Testis (tissue), 5 donors: ENCODE measurements around the gene SEMA6D. TPM values are rescaled to one million over a fixed set of nuclear protein-coding genes. Genes with fewer than 3 reads are reported as not detected.

Experiments
- DNase-seq: peaks from one replicate; pipeline ENCODE4 v3.0.0-alpha.2; 2019
- H3K27ac ChIP-seq, 2 donors: fragments of 200-600 bp; sonication (generic); one replicate each; pipeline ENCODE4 v1.5.1; 2019
- H3K27me3 ChIP-seq: fragments of 200-600 bp; sonication (generic); one replicate; pipeline ENCODE4 v1.5.1; 2019
- H3K36me3 ChIP-seq: fragments of 200-600 bp; sonication (generic); one replicate; pipeline ENCODE4 v1.5.1; 2017; ENCODE audit warnings: low read depth; ENCODE audit errors: missing control alignments
- H3K4me1 ChIP-seq: fragments of 200-600 bp; sonication (generic); one replicate; pipeline ENCODE4 v1.5.1; 2019
- H3K4me3 ChIP-seq, 2 donors: fragments of 200-600 bp; sonication (generic); one replicate each; pipeline ENCODE4 v1.5.1; 2017 to 2019
- H3K9me3 ChIP-seq: fragments of 200-600 bp; sonication (generic); one replicate; pipeline ENCODE4 v1.5.1; 2017
- POLR2A ChIP-seq: fragments of 450-650 bp; IDR thresholded peaks from one replicate; pipeline ENCODE4 v1.6.1; 2017; ENCODE audit warnings: antibody characterized with exemption, mild to moderate bottlenecking, moderate library complexity
- WGBS, 2 donors: methylation state at CpG; one replicate each; pipeline ENCODE4 v1.1.5; 2018; 5-methylcytosine and 5-hydroxymethylcytosine counted together
- intact Hi-C: fragments of 100-400 bp; cut with DNase I; formaldehyde crosslinking; loops from one replicate; pipeline ENCODE4 v1.15.1; 2023; ENCODE audit warnings: low total_unique reads
- long read RNA-seq, 2 donors: transcript quantifications; one replicate each; lab custom pipeline, GENCODE V29; 2026
- polyA plus RNA-seq: library from polyadenylated mRNA; stranded (reverse); fragments of 350-450 nt; fragmentation: Illumina TruSeq; extraction: RNeasy Lipid Tissue Mini Kit (QIAGEN cat#74804); gene quantifications from one replicate; pipeline ENCODE4 v1.2.3, GENCODE V29; 2014; ENCODE audit warnings: low read depth, low replicate concordance; ENCODE audit not compliant: insufficient read depth
- total RNA-seq, 2 donors: library from RNA; depleted of rRNA; stranded (reverse); fragments of >200 nt; gene quantifications; one replicate each; pipeline ENCODE4 v1.2.3, GENCODE V29; 2016
- TF ChIP-seq, protein P1 (sequence below), 3 experiments: fragments of 450-650 bp in 2 of 3; fragments of 200-600 bp in 1 of 3; sonication (generic) in 1 of 3; IDR thresholded peaks; one replicate each; pipeline ENCODE4 v1.5.1; 2016 to 2019; ENCODE audit warnings: antibody characterized with exemption in 3 of 3, mild to moderate bottlenecking in 2 of 3, moderate library complexity in 1 of 3

SEMA6D gene
- total RNA-seq (1 to 10 TPM; 4.3 to 5.6 TPM), polyA plus RNA-seq (4.0 TPM)
- long read RNA-seq, donor 1, partial matches to known transcripts = 0 of 1 reads
- long read RNA-seq, donor 1, other reads (novel, unspliced or antisense) = 0 of 1 reads
- long read RNA-seq, donor 2 = 0 reads

DNA sequence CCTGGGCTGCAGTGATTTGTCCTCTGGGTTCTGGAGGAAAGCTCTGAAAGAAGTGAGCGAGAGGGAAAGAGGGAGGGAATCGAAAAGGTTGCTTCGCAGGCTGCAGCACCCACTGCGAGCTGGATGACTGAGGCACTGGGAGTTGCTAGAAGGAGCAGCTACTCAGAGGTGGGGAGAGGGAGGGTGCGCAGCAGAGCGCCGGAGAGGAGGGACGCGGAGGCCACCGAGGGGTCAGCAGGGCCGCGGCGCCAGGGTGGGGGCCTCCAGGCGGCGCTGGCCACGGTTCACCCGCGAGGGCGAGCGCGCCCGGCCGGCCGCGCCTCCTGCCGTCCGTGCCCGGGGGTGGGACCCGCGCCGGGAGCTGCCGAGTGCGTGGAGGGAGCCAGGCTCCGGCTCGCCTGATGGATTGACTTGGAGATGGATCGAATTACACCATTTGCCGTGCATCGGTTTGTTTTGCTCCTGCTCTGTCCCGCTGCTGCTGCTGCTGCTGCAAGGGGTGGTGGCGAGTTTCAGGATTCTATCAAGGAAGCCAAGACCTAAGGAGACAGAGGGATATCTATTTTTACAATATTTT, at the start of gene SEMA6D:
TSS of gene SEMA6D (plus strand) at position 470 of the 577 bp plus-strand sequence. CDS start 42,294 bp downstream, outside the sequence.
- peak; percentile 75 for DNase-seq
- H3K27me3 ChIP-seq = no peaks in the 10 kb centered on the region
- H3K9me3 ChIP-seq = no peaks in the 10 kb centered on the region
- no peaks in the 10 kb centered on the region for H3K4me1 ChIP-seq
- intact Hi-C loops = no loop called here
- TF ChIP-seq POLR2A = no peak
- TF ChIP-seq, protein P1, sequence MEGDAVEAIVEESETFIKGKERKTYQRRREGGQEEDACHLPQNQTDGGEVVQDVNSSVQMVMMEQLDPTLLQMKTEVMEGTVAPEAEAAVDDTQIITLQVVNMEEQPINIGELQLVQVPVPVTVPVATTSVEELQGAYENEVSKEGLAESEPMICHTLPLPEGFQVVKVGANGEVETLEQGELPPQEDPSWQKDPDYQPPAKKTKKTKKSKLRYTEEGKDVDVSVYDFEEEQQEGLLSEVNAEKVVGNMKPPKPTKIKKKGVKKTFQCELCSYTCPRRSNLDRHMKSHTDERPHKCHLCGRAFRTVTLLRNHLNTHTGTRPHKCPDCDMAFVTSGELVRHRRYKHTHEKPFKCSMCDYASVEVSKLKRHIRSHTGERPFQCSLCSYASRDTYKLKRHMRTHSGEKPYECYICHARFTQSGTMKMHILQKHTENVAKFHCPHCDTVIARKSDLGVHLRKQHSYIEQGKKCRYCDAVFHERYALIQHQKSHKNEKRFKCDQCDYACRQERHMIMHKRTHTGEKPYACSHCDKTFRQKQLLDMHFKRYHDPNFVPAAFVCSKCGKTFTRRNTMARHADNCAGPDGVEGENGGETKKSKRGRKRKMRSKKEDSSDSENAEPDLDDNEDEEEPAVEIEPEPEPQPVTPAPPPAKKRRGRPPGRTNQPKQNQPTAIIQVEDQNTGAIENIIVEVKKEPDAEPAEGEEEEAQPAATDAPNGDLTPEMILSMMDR (IDR thresholded peaks at IDR 0.05) = peak in 2 of 3 experiments; percentile 27 to 34
- H3K4me3 ChIP-seq = peak within 1 kb of the TSS; percentile 58 to 73
- WGBS, 2 donors = 0 to 1% methylated on average over 24 to 40 of the region's 40 CpGs
- H3K27ac ChIP-seq = peak within 1 kb of the TSS; percentile 67 to 80
- H3K36me3 ChIP-seq = no peaks in the 10 kb centered on the region

GRCh38 chr15:47669221-47669620, 48.1 kb upstream of the SEMA6D start:
- Histone ChIP-seq H3K27ac (no peak overlapping the region), H3K27me3 (no peaks in the 10 kb centered on the region), H3K36me3 (no peaks in the 10 kb centered on the region), H3K4me1 (no peaks in the 10 kb centered on the region), H3K9me3 (no peaks in the 10 kb centered on the region), H3K4me3 (no peak overlapping the region)
- TF ChIP-seq, protein P1 (IDR thresholded peaks at IDR 0.05) = no peak
- TF ChIP-seq POLR2A = no peak
- no peak for DNase-seq
- 95 to 96% methylated on average over 2 of the region's 2 CpGs for WGBS, 2 donors
- intact Hi-C loops = no loop called here

DNA sequence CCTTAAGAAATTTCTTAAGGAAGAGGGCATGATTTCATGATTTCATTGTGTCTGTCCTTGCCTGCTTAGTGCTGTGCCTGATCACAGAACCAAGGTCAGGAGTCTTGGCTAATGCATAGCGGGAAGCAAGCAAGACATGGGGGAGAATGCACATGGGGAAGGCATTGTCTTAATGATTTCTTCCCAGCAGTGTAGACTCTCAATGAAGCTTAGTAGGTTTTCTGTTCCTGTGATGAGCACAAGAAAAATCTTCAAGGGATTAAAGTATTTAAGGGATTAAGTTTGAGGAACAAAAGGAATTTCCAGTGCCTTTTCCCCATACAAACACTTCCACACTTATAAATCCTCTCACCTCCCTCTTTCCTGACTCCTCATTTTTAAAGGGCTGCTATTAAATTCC, 46.9 kb upstream of the SEMA6D start:
- Histone ChIP-seq H3K4me1 (no peaks in the 10 kb centered on the region), H3K9me3 (no peaks in the 10 kb centered on the region), H3K4me3 (no peak overlapping the region), H3K27ac (no peak overlapping the region), H3K36me3 (no peaks in the 10 kb centered on the region), H3K27me3 (no peaks in the 10 kb centered on the region)
- intact Hi-C loops = no loop called here
- WGBS, 2 donors = 88 to 93% methylated on average over 1 of the region's 1 CpG
- no peak for DNase-seq
- TF ChIP-seq, protein P1 (IDR thresholded peaks at IDR 0.05) = no peak
- TF ChIP-seq POLR2A = no peak

- Histone ChIP-seq H3K9me3 (no peaks in the 10 kb centered on the region), H3K36me3 (no peaks in the 10 kb centered on the region), H3K27ac (no peak overlapping the region), H3K27me3 (no peaks in the 10 kb centered on the region), H3K4me3 (no peak overlapping the region), H3K4me1 (no peaks in the 10 kb centered on the region)
- intact Hi-C loops = no loop called here
- DNase-seq = peak; percentile 15
- TF ChIP-seq, protein P1 (IDR thresholded peaks at IDR 0.05) = no peak
- TF ChIP-seq POLR2A = no peak
- 36 to 37% methylated on average over 5 of the region's 5 CpGs for WGBS, 2 donors
Measured at GRCh38 chr15:47673232-47673761, 44.0 kb upstream of the SEMA6D start.
